ENCODE data around the gene SEC14L3.

The SEC14L3 gene

GRCh38 chr22:30471616-30472318 lies at the start of gene SEC14L3:
Gene SEC14L3 (minus strand): TSS chr22:30472017. CDS start chr22:30471958, 59 bp downstream.
- DNase-seq (ENCODE audit: low read depth): no peak

- DNase-seq (ENCODE audit: low read depth): no peak
Measured at GRCh38 chr22:30519842-30520425, 48.1 kb upstream of the SEC14L3 start.

GRCh38 chr22:30516731-30517130 lies 44.9 kb upstream of the SEC14L3 start:
- DNase-seq (ENCODE audit: low read depth): no peak

DNA sequence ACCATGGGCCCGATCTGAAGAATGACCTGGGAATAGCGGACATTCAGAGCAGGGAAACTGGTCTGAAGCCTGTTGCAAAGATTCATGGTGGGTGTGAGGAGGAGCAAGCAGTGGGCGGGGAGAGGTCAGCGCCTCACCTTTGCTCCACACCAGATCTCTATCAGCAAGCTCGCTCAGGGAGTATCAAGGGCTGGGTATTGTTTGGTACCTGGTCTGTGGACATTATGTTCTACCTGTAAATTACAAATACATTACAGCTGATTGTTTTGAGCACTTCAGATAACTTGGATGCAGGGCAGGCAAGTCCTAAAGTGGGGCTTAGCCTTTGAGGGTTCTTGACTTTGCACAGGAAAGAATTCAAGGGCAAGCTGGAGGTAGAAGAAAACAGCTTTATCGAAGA lies 44.5 kb upstream of the SEC14L3 start:
- no peak for DNase-seq (ENCODE audit: low read depth)

DNA sequence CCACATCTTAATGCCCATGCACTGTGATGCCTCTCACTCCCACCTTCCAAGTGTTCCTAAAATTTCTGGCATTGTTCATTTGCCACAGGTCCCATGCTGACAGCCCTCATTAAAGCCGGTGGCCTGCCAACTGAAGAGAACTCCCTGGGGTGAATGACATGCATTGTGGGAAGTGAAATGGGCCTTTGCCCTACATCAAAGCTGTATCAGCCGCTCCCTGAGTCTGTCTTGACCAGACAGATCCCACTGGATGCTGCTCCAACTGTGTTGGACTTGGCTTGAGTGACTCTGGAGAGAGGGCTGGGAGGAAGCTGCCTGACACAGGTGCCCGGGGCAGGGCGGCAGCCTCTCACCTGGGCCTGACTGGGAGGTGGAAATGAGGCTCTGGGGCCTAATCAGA lies 42.4 kb upstream of the SEC14L3 start:
- no peak for DNase-seq (ENCODE audit: low read depth)

DNA sequence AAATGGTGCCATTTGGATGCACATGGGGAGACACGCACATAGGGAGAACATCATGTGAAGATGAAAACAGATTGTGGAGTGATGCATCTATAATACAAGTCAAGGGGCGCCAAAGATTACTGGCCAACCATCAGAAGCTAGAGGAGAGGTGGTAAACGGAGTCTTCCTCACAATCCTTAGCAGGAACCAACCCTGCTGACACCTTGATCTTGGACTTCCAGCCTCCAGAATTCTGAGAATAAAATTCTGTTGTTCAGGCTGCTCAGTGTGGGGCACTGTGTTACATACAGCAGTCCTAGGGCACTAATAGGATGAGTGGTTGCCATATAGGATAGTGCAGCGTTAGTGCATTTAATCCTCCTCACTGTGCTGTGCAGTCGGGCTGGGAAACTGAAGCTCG lies 41.6 kb upstream of the SEC14L3 start:
- no peak for DNase-seq (ENCODE audit: low read depth)

GRCh38 chr22:30511911-30512310 lies 40.1 kb upstream of the SEC14L3 start:
- no peak for DNase-seq (ENCODE audit: low read depth)

DNA sequence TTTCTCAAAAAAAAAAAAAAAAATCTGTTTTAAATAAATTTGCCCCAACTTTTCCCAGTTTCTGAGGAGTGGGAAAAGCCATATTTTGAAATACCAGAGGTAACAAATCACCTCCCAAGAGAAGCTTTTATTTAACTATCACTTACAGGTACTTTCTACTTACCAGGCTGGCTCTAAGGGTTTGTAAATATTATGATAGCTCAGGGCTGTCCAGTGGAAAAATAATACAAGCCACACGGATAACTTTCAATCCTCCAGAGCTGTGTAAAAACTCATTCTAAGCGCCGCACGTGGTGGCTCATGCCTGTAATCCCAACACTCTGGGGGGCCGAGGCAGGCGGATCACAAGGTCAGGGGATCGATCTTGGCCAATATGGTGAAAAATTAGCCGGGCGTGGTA lies 39.3 kb upstream of the SEC14L3 start:
- DNase-seq (ENCODE audit: low read depth): no peak

DNA sequence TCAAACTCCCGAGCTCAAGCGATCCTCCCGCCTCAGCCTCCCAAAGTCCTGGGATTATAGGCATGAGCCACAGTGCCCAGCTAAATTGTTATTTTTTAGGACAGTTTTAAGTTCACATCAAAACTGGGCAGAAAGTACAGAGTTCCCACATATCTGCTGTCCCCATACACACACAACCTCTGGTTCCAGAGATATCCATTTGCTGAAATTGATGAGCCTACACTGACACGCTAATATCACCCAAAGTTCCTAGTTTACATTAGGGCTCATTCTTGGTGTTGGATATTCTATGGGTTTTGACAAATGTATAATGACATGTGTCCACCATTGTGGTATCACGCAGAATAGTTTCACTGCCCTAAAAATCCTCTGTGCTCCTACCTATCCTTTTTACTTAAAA lies 36.4 kb upstream of the SEC14L3 start:
- no peak for DNase-seq (ENCODE audit: low read depth)

DNA sequence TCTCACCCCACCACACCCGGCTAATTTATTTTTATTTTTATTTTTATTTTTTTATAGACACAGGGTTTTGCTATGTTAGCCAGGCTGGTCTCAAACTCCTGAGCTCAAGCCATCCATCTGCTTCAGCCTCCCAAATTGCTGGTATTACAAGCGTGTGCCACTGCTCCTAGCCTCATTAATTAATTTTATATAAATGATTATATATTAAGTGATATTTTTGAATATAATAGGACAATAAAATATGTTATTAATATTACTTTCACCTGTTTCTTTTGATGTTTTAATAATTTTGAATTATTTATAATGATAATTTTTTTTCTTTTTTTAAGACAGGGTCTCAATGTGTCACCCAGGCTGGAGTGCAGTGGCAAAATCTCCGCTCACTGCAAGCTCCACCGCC lies 35.9 kb upstream of the SEC14L3 start:
- DNase-seq (ENCODE audit: low read depth): no peak

DNA sequence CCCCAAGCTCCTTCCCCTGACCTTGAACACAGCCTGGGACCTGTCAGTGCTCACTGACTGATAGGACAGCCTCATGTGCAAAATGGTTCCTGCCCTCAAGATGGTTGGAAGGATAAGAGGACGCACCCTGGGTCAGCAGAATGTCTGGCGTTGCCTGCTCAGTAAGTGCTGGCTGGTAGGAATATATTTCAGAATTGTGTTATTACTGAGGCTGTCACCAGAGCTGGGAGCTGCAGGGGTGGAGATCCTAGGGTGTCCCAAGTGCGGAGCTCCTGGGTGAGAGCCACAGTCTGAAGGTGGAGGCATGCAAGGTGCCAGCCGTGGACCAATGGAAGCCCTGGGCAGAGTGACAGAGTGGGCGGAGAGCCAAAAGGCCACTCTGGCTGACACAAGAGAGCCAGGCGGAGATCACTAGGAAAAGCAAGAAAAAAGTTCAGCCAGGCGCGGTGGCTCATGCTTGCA lies 34.7 kb upstream of the SEC14L3 start:
- no peak for DNase-seq (ENCODE audit: low read depth)

GRCh38 chr22:30503551-30503950 lies 31.7 kb upstream of the SEC14L3 start:
- no peak for DNase-seq (ENCODE audit: low read depth)

- no peak for DNase-seq (ENCODE audit: low read depth)
Measured at GRCh38 chr22:30502911-30503310, 31.1 kb upstream of the SEC14L3 start.

- DNase-seq (ENCODE audit: low read depth): no peak
Measured at GRCh38 chr22:30502153-30502552, 30.3 kb upstream of the SEC14L3 start.

DNA sequence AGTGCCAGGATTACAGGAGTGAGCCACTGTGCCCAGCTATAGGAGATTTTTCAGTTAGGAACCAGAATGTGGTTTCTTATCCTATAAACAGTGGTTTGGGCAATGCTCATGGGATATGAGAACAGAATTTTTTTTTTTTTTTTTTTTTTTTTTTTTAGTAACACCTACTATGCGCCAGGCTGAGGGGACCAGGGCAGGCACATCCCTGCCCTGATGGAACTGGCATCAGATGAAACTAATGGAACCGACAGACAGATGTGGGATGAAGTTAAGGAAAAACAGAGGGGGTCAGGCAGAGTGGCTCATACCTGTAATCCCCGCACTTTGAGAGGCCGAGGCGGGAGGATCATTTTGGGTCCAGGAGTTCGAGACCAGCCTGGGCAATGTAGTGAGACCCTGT lies 28.8 kb upstream of the SEC14L3 start:
- DNase-seq (ENCODE audit: low read depth): no peak

DNA sequence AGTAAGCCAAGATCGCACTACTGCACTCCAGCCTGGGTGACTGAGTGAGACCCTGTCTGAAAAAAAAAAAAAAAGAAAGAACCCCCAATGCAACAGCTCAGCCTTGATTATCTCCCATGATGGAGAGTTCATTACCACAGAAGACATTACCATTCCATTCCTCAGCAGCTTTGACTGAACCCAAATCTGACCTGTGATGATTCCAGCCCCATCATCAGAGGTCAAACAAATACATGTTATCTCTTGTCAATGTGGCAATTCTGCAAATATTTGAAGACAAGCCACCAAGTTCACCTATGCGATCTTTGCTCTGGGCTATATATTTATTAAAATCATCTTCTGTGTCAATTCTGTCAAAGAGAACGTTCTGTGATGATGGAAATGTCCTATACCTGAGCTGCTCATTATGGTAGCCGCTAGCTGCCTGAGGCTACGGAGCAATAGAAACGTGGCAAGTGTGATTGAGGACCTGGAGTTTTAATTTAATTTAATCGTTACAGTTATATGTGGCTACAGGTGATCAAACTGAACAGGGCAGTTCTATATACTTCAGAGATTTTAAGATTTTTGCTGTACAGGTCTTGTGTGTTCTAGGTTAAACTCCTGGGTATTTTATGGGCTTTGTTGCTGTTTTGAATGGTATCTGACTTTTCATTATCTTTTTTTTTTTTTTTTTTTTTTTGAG lies 25.8 kb upstream of the SEC14L3 start:
- DNase-seq (ENCODE audit: low read depth): no peak

- no peak for DNase-seq (ENCODE audit: low read depth)
Measured at GRCh38 chr22:30495041-30495784, 23.4 kb upstream of the SEC14L3 start.

- no peak for DNase-seq (ENCODE audit: low read depth)
Measured at GRCh38 chr22:30492144-30492543, 20.3 kb upstream of the SEC14L3 start.

DNA sequence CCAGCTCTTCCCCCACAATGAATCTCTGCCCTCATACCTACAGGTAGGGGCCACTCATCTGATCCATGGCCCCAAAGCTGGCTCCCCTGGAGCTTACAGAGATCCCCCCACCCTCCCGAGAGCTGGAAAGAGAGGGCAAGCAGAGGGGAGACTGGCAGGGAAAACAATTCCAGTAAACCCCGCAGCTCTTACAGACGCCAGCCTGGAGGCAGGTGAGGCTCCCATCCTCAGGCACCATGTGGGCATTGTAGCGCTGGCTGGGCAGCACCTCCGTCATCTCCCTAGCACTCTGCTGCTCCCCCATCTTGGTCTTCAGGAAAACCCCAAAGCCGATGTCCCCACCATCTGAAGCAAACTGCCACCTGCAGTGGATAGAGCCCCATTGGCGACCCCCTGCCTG lies 19.6 kb upstream of the SEC14L3 start:
- DNase-seq (ENCODE audit: low read depth): no peak

DNA sequence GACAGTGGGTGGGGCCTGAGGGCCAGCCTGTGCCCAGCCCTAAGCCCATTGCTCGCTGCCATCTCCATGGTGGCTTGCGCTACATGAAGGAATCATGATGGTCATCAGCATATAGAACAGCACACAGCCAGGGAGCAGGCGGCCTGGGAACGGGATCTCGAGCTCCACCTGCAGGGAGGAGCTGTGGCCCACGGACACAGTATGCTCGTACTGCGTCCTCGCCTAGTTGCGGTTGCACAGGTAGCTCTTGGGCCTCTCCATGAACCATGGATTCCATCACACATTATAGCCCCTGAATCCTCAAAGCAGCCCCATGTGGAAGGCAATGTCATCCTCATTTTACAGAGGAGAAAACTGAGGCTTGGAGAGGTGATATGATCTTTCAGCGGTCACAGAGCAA lies 18.6 kb upstream of the SEC14L3 start:
- DNase-seq (ENCODE audit: low read depth): no peak

- no peak for DNase-seq (ENCODE audit: low read depth)
Measured at GRCh38 chr22:30488121-30488520, 16.3 kb upstream of the SEC14L3 start.

DNA sequence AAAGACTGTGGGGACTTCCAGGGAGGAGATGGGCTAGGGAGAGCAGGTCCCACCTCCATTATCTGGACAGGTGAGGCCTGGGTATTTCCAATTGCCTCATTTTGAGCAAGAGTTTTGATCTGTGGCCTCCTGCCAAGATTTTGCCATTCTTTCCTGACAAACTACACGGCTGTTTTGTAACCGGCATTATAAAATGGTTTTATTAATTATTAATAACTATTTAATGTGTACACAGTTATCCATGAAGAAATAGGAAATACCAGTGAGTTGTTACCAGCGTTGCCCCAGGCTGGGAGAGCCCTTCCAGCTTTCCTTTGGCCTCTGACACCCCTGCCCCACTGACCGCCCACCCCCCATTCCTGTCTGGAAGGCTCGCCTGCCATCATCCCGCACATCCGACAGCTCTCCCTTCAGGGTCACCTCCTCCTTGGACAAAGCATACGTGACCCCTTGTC lies 14.9 kb upstream of the SEC14L3 start:
- DNase-seq (ENCODE audit: low read depth): no peak

DNA sequence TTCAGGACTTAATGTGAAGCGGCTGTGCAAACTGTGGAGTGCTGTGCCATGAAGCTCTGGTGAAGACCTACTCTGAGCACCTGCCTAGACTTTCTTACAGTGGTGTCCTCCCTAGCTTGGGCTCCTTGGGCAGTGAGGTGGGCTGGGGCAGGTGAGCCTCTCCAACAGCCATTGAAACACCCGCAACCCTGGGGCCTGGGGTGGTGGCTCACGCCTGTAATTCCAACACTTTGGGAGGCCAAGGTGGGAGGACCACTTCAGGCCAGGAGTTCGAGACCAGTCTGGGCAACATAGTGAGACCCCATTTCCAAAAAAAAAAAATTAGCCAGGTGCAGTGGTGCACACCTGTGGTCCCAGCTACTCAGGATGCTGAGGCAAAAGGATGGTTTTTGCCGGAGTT lies 14.3 kb upstream of the SEC14L3 start:
- no peak for DNase-seq (ENCODE audit: low read depth)

Data from activated T-helper 9 cell treated with anti-CD3 and anti-CD28 coated beads, Interleukin-2, amount 50 U/mL, for 16 hours (primary cell).